ENCODE results near the gene PPP3R1. TPM values are rescaled to one million over a fixed set of nuclear protein-coding genes. Genes with fewer than 3 reads are reported as not detected.

PPP3R1 gene
- polyA plus RNA-seq (2013, experiment 1 of 4) = 58.5 TPM
- 56.8 TPM for polyA plus RNA-seq (2013, experiment 2 of 4)
- polyA plus RNA-seq (2013, experiment 3 of 4) = 39.2 TPM
- 39.8 TPM for polyA plus RNA-seq (2013, experiment 4 of 4)

GRCh38 chr2:68252400-68253218 is at the start of gene PPP3R1:
TSS of gene PPP3R1 (minus strand) at chr2:68252532. CDS start at chr2:68252127, 405 bp downstream.
- peak within 1 kb of the TSS; percentile 85 for H3K27ac ChIP-seq (ENCODE audit: insufficient read depth, low read depth, low read length, poor library complexity, severe bottlenecking)
- WGBS, 2 experiments = 0 to 1% methylated on average over 79 of the region's 79 CpGs
- H3K4me3 ChIP-seq (ENCODE audit: insufficient read depth, low read depth, low read length) = peak within 1 kb of the TSS; percentile 72
- no peaks in the 10 kb centered on the region for H3K36me3 ChIP-seq (ENCODE audit: control insufficient read depth, insufficient read depth, low read length)
- no peaks in the 10 kb centered on the region for H3K9me3 ChIP-seq (ENCODE audit: control insufficient read depth, low read length)
- H3K27me3 ChIP-seq (ENCODE audit: control insufficient read depth, insufficient read depth, low read length, poor library complexity, severe bottlenecking) = no peaks in the 10 kb centered on the region
- peaks cover 13% of the 10 kb centered on the region for H3K4me1 ChIP-seq (ENCODE audit: control insufficient read depth, insufficient read depth, low read length)

GRCh38 chr2:68295516-68295915 is 43.2 kb upstream of the PPP3R1 start:
- no peaks in the 10 kb centered on the region for H3K9me3 ChIP-seq (ENCODE audit: control insufficient read depth, low read length)
- H3K4me3 ChIP-seq (ENCODE audit: insufficient read depth, low read depth, low read length) = no peak overlapping the region
- no peaks in the 10 kb centered on the region for H3K4me1 ChIP-seq (ENCODE audit: control insufficient read depth, insufficient read depth, low read length)
- H3K27ac ChIP-seq (ENCODE audit: insufficient read depth, low read depth, low read length, poor library complexity, severe bottlenecking) = no peak overlapping the region
- no peaks in the 10 kb centered on the region for H3K36me3 ChIP-seq (ENCODE audit: control insufficient read depth, insufficient read depth, low read length)
- no peaks in the 10 kb centered on the region for H3K27me3 ChIP-seq (ENCODE audit: control insufficient read depth, insufficient read depth, low read length, poor library complexity, severe bottlenecking)

- WGBS, 2 experiments = 59 to 67% methylated on average over 2 of the region's 2 CpGs
- H3K27ac ChIP-seq (ENCODE audit: insufficient read depth, low read depth, low read length, poor library complexity, severe bottlenecking) = no peak overlapping the region
Measured at GRCh38 chr2:68294913-68295312, 42.6 kb upstream of the PPP3R1 start.

GRCh38 chr2:68294187-68294586 is 41.9 kb upstream of the PPP3R1 start:
- H3K4me3 ChIP-seq (ENCODE audit: insufficient read depth, low read depth, low read length) = no peak overlapping the region
- H3K27ac ChIP-seq (ENCODE audit: insufficient read depth, low read depth, low read length, poor library complexity, severe bottlenecking) = no peak overlapping the region
- no peaks in the 10 kb centered on the region for H3K4me1 ChIP-seq (ENCODE audit: control insufficient read depth, insufficient read depth, low read length)
- H3K9me3 ChIP-seq (ENCODE audit: control insufficient read depth, low read length) = no peaks in the 10 kb centered on the region
- WGBS, 2 experiments = 85% methylated on average over 3 of the region's 3 CpGs; no CpG with 5 or more reads in 1 of the 2 experiments
- H3K27me3 ChIP-seq (ENCODE audit: control insufficient read depth, insufficient read depth, low read length, poor library complexity, severe bottlenecking) = no peaks in the 10 kb centered on the region
- no peaks in the 10 kb centered on the region for H3K36me3 ChIP-seq (ENCODE audit: control insufficient read depth, insufficient read depth, low read length)

More at GRCh38 chr2:68294913-68295312, 42.6 kb upstream of the PPP3R1 start:
- Histone ChIP-seq H3K9me3 (ENCODE audit: control insufficient read depth, low read length) (no peaks in the 10 kb centered on the region), H3K27me3 (ENCODE audit: control insufficient read depth, insufficient read depth, low read length, poor library complexity, severe bottlenecking) (no peaks in the 10 kb centered on the region), H3K4me1 (ENCODE audit: control insufficient read depth, insufficient read depth, low read length) (no peaks in the 10 kb centered on the region), H3K36me3 (ENCODE audit: control insufficient read depth, insufficient read depth, low read length) (no peaks in the 10 kb centered on the region), H3K4me3 (ENCODE audit: insufficient read depth, low read depth, low read length) (no peak overlapping the region)

- WGBS, 2 experiments = 89 to 92% methylated on average over 6 of the region's 6 CpGs
- Histone ChIP-seq H3K4me3 (ENCODE audit: insufficient read depth, low read depth, low read length) (no peak overlapping the region), H3K36me3 (ENCODE audit: control insufficient read depth, insufficient read depth, low read length) (no peaks in the 10 kb centered on the region), H3K9me3 (ENCODE audit: control insufficient read depth, low read length) (no peaks in the 10 kb centered on the region), H3K27ac (ENCODE audit: insufficient read depth, low read depth, low read length, poor library complexity, severe bottlenecking) (no peak overlapping the region), H3K4me1 (ENCODE audit: control insufficient read depth, insufficient read depth, low read length) (no peaks in the 10 kb centered on the region), H3K27me3 (ENCODE audit: control insufficient read depth, insufficient read depth, low read length, poor library complexity, severe bottlenecking) (no peaks in the 10 kb centered on the region)
Measured at GRCh38 chr2:68293755-68294154, 41.4 kb upstream of the PPP3R1 start.

- H3K36me3 ChIP-seq (ENCODE audit: control insufficient read depth, insufficient read depth, low read length) = no peaks in the 10 kb centered on the region
- WGBS, 2 experiments = 92 to 97% methylated on average over 4 of the region's 4 CpGs
- no peaks in the 10 kb centered on the region for H3K4me1 ChIP-seq (ENCODE audit: control insufficient read depth, insufficient read depth, low read length)
- no peak overlapping the region for H3K4me3 ChIP-seq (ENCODE audit: insufficient read depth, low read depth, low read length)
- no peaks in the 10 kb centered on the region for H3K9me3 ChIP-seq (ENCODE audit: control insufficient read depth, low read length)
- H3K27ac ChIP-seq (ENCODE audit: insufficient read depth, low read depth, low read length, poor library complexity, severe bottlenecking) = no peak overlapping the region
- no peaks in the 10 kb centered on the region for H3K27me3 ChIP-seq (ENCODE audit: control insufficient read depth, insufficient read depth, low read length, poor library complexity, severe bottlenecking)
Measured at GRCh38 chr2:68293024-68293423, 40.7 kb upstream of the PPP3R1 start.

GRCh38 chr2:68292108-68292710 is 39.9 kb upstream of the PPP3R1 start:
- no peaks in the 10 kb centered on the region for H3K9me3 ChIP-seq (ENCODE audit: control insufficient read depth, low read length)
- H3K27ac ChIP-seq (ENCODE audit: insufficient read depth, low read depth, low read length, poor library complexity, severe bottlenecking) = no peak overlapping the region
- H3K4me1 ChIP-seq (ENCODE audit: control insufficient read depth, insufficient read depth, low read length) = no peaks in the 10 kb centered on the region
- WGBS, 2 experiments = 0 to 65% methylated on average over 1 to 2 of the region's 3 CpGs
- H3K4me3 ChIP-seq (ENCODE audit: insufficient read depth, low read depth, low read length) = no peak overlapping the region
- no peaks in the 10 kb centered on the region for H3K36me3 ChIP-seq (ENCODE audit: control insufficient read depth, insufficient read depth, low read length)
- H3K27me3 ChIP-seq (ENCODE audit: control insufficient read depth, insufficient read depth, low read length, poor library complexity, severe bottlenecking) = no peaks in the 10 kb centered on the region

- Histone ChIP-seq H3K27ac (ENCODE audit: insufficient read depth, low read depth, low read length, poor library complexity, severe bottlenecking) (no peak overlapping the region), H3K36me3 (ENCODE audit: control insufficient read depth, insufficient read depth, low read length) (no peaks in the 10 kb centered on the region), H3K27me3 (ENCODE audit: control insufficient read depth, insufficient read depth, low read length, poor library complexity, severe bottlenecking) (no peaks in the 10 kb centered on the region), H3K4me3 (ENCODE audit: insufficient read depth, low read depth, low read length) (no peak overlapping the region), H3K4me1 (ENCODE audit: control insufficient read depth, insufficient read depth, low read length) (no peaks in the 10 kb centered on the region), H3K9me3 (ENCODE audit: control insufficient read depth, low read length) (no peaks in the 10 kb centered on the region)
- 86% methylated on average over 6 of the region's 6 CpGs for WGBS, 2 experiments
Measured at GRCh38 chr2:68291314-68291713, 39.0 kb upstream of the PPP3R1 start.

GRCh38 chr2:68290901-68291300 is 38.6 kb upstream of the PPP3R1 start:
- no peaks in the 10 kb centered on the region for H3K4me1 ChIP-seq (ENCODE audit: control insufficient read depth, insufficient read depth, low read length)
- H3K27me3 ChIP-seq (ENCODE audit: control insufficient read depth, insufficient read depth, low read length, poor library complexity, severe bottlenecking) = no peaks in the 10 kb centered on the region
- H3K9me3 ChIP-seq (ENCODE audit: control insufficient read depth, low read length) = no peaks in the 10 kb centered on the region
- WGBS, 2 experiments = 80 to 85% methylated on average over 5 of the region's 5 CpGs
- no peaks in the 10 kb centered on the region for H3K36me3 ChIP-seq (ENCODE audit: control insufficient read depth, insufficient read depth, low read length)
- no peak overlapping the region for H3K4me3 ChIP-seq (ENCODE audit: insufficient read depth, low read depth, low read length)
- H3K27ac ChIP-seq (ENCODE audit: insufficient read depth, low read depth, low read length, poor library complexity, severe bottlenecking) = no peak overlapping the region

GRCh38 chr2:68287580-68288441 is 35.5 kb upstream of the PPP3R1 start:
- Histone ChIP-seq H3K9me3 (ENCODE audit: control insufficient read depth, low read length) (no peaks in the 10 kb centered on the region), H3K27me3 (ENCODE audit: control insufficient read depth, insufficient read depth, low read length, poor library complexity, severe bottlenecking) (no peaks in the 10 kb centered on the region), H3K27ac (ENCODE audit: insufficient read depth, low read depth, low read length, poor library complexity, severe bottlenecking) (no peak overlapping the region), H3K4me3 (ENCODE audit: insufficient read depth, low read depth, low read length) (no peak overlapping the region), H3K36me3 (ENCODE audit: control insufficient read depth, insufficient read depth, low read length) (no peaks in the 10 kb centered on the region), H3K4me1 (ENCODE audit: control insufficient read depth, insufficient read depth, low read length) (no peaks in the 10 kb centered on the region)
- WGBS, 2 experiments = 79 to 83% methylated on average over 10 of the region's 10 CpGs

All from ectodermal cell (in vitro differentiated cells).